Erythroblast (primary cell): ENCODE data around the gene RAPGEF2.
A peak's percentile ranks its signal among the peaks of the same experiment; 100 is the strongest.

Experiments used
- DNase-seq, 2 experiments: peaks; one replicate each; lab custom pipeline; 2025; lab: John Stamatoyannopoulos, UW
- GATA1 ChIP-seq: IDR thresholded peaks from 2 replicates; pipeline ENCODE4 v1.6.1; 2011; ENCODE audit warnings: low read depth, mild to moderate bottlenecking, control low read depth, low read length, moderate library complexity
- POLR2A ChIP-seq: IDR thresholded peaks from 2 replicates; pipeline ENCODE4 v1.6.1; 2011; ENCODE audit warnings: mild to moderate bottlenecking, low read length

The RAPGEF2 gene

GRCh38 chr4:159250751-159251325 is 148.0 kb downstream of the RAPGEF2 start:
- no peak for TF ChIP-seq GATA1
- no peak for TF ChIP-seq POLR2A
- DNase-seq: no peak

GRCh38 chr4:159251580-159251979 is 148.7 kb downstream of the RAPGEF2 start:
- peak in 1 of 2 experiments; percentile 10 for DNase-seq

GRCh38 chr4:159252491-159252890 is 149.6 kb downstream of the RAPGEF2 start:
- no peak for TF ChIP-seq POLR2A
- no peak for TF ChIP-seq GATA1
- no peak for DNase-seq

- no peak for DNase-seq
- TF ChIP-seq GATA1: no peak
- no peak for TF ChIP-seq POLR2A
These were observed 153.2 kb downstream of the RAPGEF2 start for GRCh38 chr4:159256037-159256436.

GRCh38 chr4:159258889-159259560 is 156.1 kb downstream of the RAPGEF2 start:
- TF ChIP-seq GATA1 (no peak), POLR2A (no peak)
- no peak for DNase-seq

GRCh38 chr4:159264057-159264456 is 161.2 kb downstream of the RAPGEF2 start:
- DNase-seq: no peak
- no peak for TF ChIP-seq POLR2A
- no peak for TF ChIP-seq GATA1

GRCh38 chr4:159266981-159267868 is 164.3 kb downstream of the RAPGEF2 start:
- TF ChIP-seq POLR2A (no peak), GATA1 (no peak)

GRCh38 chr4:159267869-159268285 is 165.0 kb downstream of the RAPGEF2 start:
- no peak for DNase-seq
- TF ChIP-seq POLR2A (no peak), GATA1 (no peak)

More at GRCh38 chr4:159266981-159267868, 164.3 kb downstream of the RAPGEF2 start:
- no peak for DNase-seq

GRCh38 chr4:159268607-159269006 is 165.7 kb downstream of the RAPGEF2 start:
- DNase-seq: no peak
- TF ChIP-seq GATA1: no peak
- TF ChIP-seq POLR2A: no peak

GRCh38 chr4:159269116-159269515 is 166.2 kb downstream of the RAPGEF2 start:
- no peak for TF ChIP-seq GATA1
- no peak for TF ChIP-seq POLR2A
- DNase-seq: no peak

- no peak for TF ChIP-seq POLR2A
- TF ChIP-seq GATA1: no peak
These were observed 167.1 kb downstream of the RAPGEF2 start for GRCh38 chr4:159269956-159270355.

GRCh38 chr4:159271856-159272255 is 169.0 kb downstream of the RAPGEF2 start:
- peak; percentile 15 to 17 for DNase-seq
- TF ChIP-seq POLR2A (no peak), GATA1 (no peak)

More at GRCh38 chr4:159269956-159270355, 167.1 kb downstream of the RAPGEF2 start:
- DNase-seq: no peak

- TF ChIP-seq GATA1 (no peak), POLR2A (no peak)
These were observed 169.6 kb downstream of the RAPGEF2 start for GRCh38 chr4:159272273-159273140.

GRCh38 chr4:159273141-159273438 is 170.2 kb downstream of the RAPGEF2 start:
- DNase-seq: peak; percentile 52 to 62
- TF ChIP-seq GATA1 (no peak), POLR2A (no peak)

More at GRCh38 chr4:159272273-159273140, 169.6 kb downstream of the RAPGEF2 start:
- DNase-seq: no peak
